B cell (primary cell): ENCODE data around the gene DQX1.

ENCODE experiments used
- EZH2 ChIP-seq: IDR thresholded peaks from 2 replicates; pipeline ENCODE4 v1.6.1; 2012; ENCODE audit warnings: borderline replicate concordance, low read depth, mild to moderate bottlenecking, moderate library complexity, low read length; ENCODE audit not compliant: insufficient read depth, poor library complexity, severe bottlenecking
- TF ChIP-seq, protein P1 (sequence below): fragments of 200-600 bp; IDR thresholded peaks from one replicate; pipeline ENCODE4 v1.8.0; 2022; ENCODE audit warnings: antibody characterized with exemption, mild to moderate bottlenecking

DNA sequence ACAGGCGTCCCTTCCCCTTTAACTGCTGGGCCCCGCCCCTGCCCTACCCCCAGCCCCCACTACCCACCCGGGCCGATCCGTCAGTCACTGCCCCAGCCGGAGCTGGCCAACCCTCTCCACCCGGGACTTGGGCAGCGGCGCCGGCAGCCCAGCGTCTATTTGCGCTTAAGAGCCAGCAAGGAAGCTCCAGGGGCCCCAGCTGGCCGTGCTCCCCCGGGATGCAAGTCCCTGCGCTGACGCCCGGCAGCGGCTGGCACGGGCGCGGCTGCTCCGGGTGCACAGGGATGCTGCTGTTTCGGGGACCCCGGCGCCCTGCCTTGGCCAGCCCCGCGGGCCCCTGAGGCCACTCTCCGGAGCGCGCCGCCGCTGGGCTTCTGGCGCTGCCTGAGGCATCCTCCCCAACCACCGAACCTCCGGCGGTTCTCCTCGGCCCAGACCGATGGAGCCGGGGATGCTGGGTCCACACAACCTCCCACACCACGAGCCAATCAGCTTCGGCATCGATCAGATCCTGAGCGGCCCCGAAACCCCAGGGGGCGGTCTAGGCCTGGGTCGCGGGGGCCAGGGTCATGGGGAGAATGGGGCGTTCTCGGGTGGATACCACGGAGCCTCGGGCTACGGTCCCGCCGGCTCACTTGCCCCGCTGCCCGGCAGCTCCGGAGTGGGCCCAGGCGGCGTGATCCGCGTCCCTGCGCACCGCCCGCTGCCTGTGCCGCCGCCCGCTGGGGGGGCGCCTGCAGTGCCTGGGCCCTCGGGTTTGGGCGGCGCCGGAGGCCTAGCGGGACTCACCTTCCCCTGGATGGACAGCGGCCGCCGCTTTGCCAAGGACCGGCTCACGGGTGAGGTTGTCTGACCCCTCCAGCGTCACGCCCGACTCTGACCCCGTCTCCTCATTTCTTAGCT is 11.4 kb downstream of the DQX1 start, which contains the start of gene TLX2:
- TF ChIP-seq, protein P1, sequence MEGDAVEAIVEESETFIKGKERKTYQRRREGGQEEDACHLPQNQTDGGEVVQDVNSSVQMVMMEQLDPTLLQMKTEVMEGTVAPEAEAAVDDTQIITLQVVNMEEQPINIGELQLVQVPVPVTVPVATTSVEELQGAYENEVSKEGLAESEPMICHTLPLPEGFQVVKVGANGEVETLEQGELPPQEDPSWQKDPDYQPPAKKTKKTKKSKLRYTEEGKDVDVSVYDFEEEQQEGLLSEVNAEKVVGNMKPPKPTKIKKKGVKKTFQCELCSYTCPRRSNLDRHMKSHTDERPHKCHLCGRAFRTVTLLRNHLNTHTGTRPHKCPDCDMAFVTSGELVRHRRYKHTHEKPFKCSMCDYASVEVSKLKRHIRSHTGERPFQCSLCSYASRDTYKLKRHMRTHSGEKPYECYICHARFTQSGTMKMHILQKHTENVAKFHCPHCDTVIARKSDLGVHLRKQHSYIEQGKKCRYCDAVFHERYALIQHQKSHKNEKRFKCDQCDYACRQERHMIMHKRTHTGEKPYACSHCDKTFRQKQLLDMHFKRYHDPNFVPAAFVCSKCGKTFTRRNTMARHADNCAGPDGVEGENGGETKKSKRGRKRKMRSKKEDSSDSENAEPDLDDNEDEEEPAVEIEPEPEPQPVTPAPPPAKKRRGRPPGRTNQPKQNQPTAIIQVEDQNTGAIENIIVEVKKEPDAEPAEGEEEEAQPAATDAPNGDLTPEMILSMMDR: no peak
- peak; percentile 98 for TF ChIP-seq EZH2
